GM21526 (cell line): ENCODE data around the gene SORL1-AS1.
A peak's percentile ranks its signal among the peaks of the same experiment; 100 is the strongest.

Experiments
- ATAC-seq: cut with Tn5 transposase; IDR thresholded peaks from one replicate; pipeline ENCODE4 v1.9.1; 2021; ENCODE audit warnings: moderate library complexity; ENCODE audit not compliant: unreplicated experiment, low FRiP score

The SORL1-AS1 gene

GRCh38 chr11:121455115-121455514 lies 2.3 kb upstream of the SORL1-AS1 start:
- ATAC-seq, result no peak

- ATAC-seq, result no peak
Measured at GRCh38 chr11:121453589-121454299, 977 bp upstream of the SORL1-AS1 start.

- peak; percentile 43 for ATAC-seq
Measured at GRCh38 chr11:121451986-121452608, 670 bp downstream of the SORL1-AS1 start, which contains the start of gene SORL1. SORL1 (plus strand) TSS chr11:121452314; CDS start chr11:121452332, 18 bp downstream.

GRCh38 chr11:121451178-121451985 lies 1.4 kb downstream of the SORL1-AS1 start:
- no peak for ATAC-seq

- ATAC-seq, result no peak
Measured at GRCh38 chr11:121450401-121450800, 2.4 kb downstream of the SORL1-AS1 start.

- no peak for ATAC-seq
Measured at GRCh38 chr11:121449626-121450025, 3.1 kb downstream of the SORL1-AS1 start.

GRCh38 chr11:121449123-121449522 lies 3.6 kb downstream of the SORL1-AS1 start:
- no peak for ATAC-seq

GRCh38 chr11:121448431-121448941 lies 4.3 kb downstream of the SORL1-AS1 start:
- ATAC-seq, result no peak

- ATAC-seq, result no peak
Measured at GRCh38 chr11:121448011-121448410, 4.8 kb downstream of the SORL1-AS1 start.

- ATAC-seq, result no peak
Measured at GRCh38 chr11:121446752-121447156, 6.0 kb downstream of the SORL1-AS1 start.

GRCh38 chr11:121445071-121445768 lies 7.5 kb downstream of the SORL1-AS1 start:
- no peak for ATAC-seq

GRCh38 chr11:121444526-121444925 lies 8.2 kb downstream of the SORL1-AS1 start:
- no peak for ATAC-seq

- no peak for ATAC-seq
Measured at GRCh38 chr11:121443688-121444275, 9.0 kb downstream of the SORL1-AS1 start.

- no peak for ATAC-seq
Measured at GRCh38 chr11:121441521-121441920, 11.2 kb downstream of the SORL1-AS1 start.

GRCh38 chr11:121439759-121440158 lies 13.0 kb downstream of the SORL1-AS1 start:
- ATAC-seq, result no peak

- ATAC-seq, result no peak
Measured at GRCh38 chr11:121439337-121439736, 13.4 kb downstream of the SORL1-AS1 start.

- ATAC-seq, result no peak
Measured at GRCh38 chr11:121437686-121438078, 15.1 kb downstream of the SORL1-AS1 start.

- no peak for ATAC-seq
Measured at GRCh38 chr11:121437018-121437685, 15.6 kb downstream of the SORL1-AS1 start.
